Activated T-helper 2 cell treated with anti-CD3 and anti-CD28 coated beads, Interferon-gamma antibody, Interleukin-2, Interleukin-4, amounts not matched to agents 10 μg/mL and 5 μg/mL and 100 μg/mL, durations not matched to agents 14 hours and 24 hours and 36 hours (primary cell): ENCODE results near the gene ASAP2. TPM values are rescaled to one million over a fixed set of nuclear protein-coding genes. Genes with fewer than 3 reads are reported as not detected.

Source experiments
- DNase-seq: peaks from one replicate; pipeline ENCODE4 v3.0.0; 2021; ENCODE audit warnings: low spot score
- H3K27ac Mint-ChIP-seq: one replicate; pipeline ENCODE4 v1.8.0; 2021; ENCODE audit warnings: mixed read lengths
- H3K27me3 Mint-ChIP-seq: one replicate; pipeline ENCODE4 v1.8.0; 2021; ENCODE audit warnings: low read depth, mixed read lengths
- H3K36me3 Mint-ChIP-seq: one replicate; pipeline ENCODE4 v1.8.0; 2021; ENCODE audit warnings: low read depth, mixed read lengths
- H3K4me1 Mint-ChIP-seq: one replicate; pipeline ENCODE4 v1.8.0; 2021; ENCODE audit warnings: low read depth, mixed read lengths
- H3K4me3 Mint-ChIP-seq: one replicate; pipeline ENCODE4 v1.8.0; 2021; ENCODE audit warnings: low read depth, mild to moderate bottlenecking, moderate library complexity, mixed read lengths
- H3K9me3 Mint-ChIP-seq: one replicate; pipeline ENCODE4 v1.8.0; 2021; ENCODE audit warnings: mixed read lengths
- intact Hi-C: fragments of 100-400 bp; cut with micrococcal nuclease; formaldehyde crosslinking; loops from one replicate; pipeline ENCODE4 v1.15.1; 2023
- total RNA-seq: library from RNA; stranded (reverse); gene quantifications from 2 replicates; pipeline ENCODE4 v1.2.3, GENCODE V29; 2022

ASAP2 gene
- total RNA-seq, 1 donor from 2014 or later: 0.96 TPM

DNA sequence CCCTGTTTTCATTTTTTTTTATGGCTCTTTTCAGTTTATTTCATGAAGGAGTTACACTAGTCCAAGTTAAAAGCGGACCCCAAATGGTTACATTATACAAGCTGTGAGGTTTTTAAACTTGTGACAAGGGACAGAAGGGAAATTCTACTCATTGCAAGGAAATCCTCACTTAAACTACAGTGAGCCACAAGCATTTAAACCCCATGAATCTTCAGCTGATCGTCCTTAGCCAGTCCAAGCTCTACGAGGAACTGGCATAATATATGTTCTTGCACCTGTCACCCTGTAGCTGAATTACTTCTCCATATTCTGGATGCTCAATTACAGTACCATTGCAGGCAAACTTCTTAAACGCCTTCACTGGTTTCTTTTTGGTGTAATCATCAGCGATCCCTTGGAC lies 64.5 kb downstream of the ASAP2 start:
- H3K27ac Mint-ChIP-seq: no peak overlapping the region
- intact Hi-C loops: no loop called here
- no peaks in the 10 kb centered on the region for H3K4me1 Mint-ChIP-seq
- no peak overlapping the region for H3K4me3 Mint-ChIP-seq
- no peaks in the 10 kb centered on the region for H3K9me3 Mint-ChIP-seq
- peaks cover 10% of the 10 kb centered on the region for H3K27me3 Mint-ChIP-seq
- H3K36me3 Mint-ChIP-seq: no peaks in the 10 kb centered on the region
- DNase-seq: no peak

GRCh38 chr2:9271691-9272090 lies 65.1 kb downstream of the ASAP2 start:
- peaks cover 10% of the 10 kb centered on the region for H3K27me3 Mint-ChIP-seq
- H3K36me3 Mint-ChIP-seq: no peaks in the 10 kb centered on the region
- DNase-seq: no peak
- H3K27ac Mint-ChIP-seq: no peak overlapping the region
- no peaks in the 10 kb centered on the region for H3K9me3 Mint-ChIP-seq
- no peak overlapping the region for H3K4me3 Mint-ChIP-seq
- H3K4me1 Mint-ChIP-seq: no peaks in the 10 kb centered on the region
- intact Hi-C loops: no loop called here

GRCh38 chr2:9273486-9274130 lies 67.0 kb downstream of the ASAP2 start:
- Mint-ChIP-seq H3K9me3 (no peaks in the 10 kb centered on the region), H3K27ac (no peak overlapping the region), H3K36me3 (no peaks in the 10 kb centered on the region), H3K4me1 (no peaks in the 10 kb centered on the region), H3K4me3 (no peak overlapping the region), H3K27me3 (peaks cover 10% of the 10 kb centered on the region)
- intact Hi-C loops: no loop called here
- DNase-seq: no peak

DNA sequence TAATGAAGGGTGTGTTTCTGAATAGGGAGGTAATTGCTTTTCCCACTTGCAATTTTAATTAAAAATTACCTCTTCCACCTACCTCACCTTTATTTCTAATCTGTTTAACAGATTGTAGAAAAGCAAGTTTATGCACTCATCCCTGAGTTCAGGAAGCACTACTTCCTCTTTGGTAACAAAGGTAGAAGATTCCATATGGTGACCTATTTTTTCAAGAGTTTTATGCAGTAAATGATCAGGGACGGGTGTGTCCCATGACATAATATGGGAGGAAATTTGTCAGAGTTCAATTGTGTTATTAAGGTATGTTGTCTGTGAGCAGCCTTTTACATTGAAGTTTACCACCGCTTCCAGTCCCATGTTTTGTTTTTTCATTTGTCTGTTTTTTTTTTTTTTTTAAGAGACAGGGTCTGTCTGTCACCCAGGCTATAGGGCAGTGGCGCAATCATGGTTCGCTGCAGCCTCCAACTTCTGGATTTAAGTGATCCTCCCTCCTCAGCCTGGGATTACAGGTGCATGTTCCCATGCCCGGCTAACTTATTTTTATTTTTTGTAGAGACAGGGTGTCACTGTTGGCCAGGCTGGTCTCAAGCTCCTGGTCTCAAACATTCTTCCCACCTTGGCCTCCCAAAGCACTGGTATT lies 68.2 kb downstream of the ASAP2 start:
- Mint-ChIP-seq H3K36me3 (no peaks in the 10 kb centered on the region), H3K4me1 (no peaks in the 10 kb centered on the region), H3K4me3 (no peak overlapping the region), H3K27ac (no peak overlapping the region), H3K9me3 (no peaks in the 10 kb centered on the region), H3K27me3 (peaks cover 10% of the 10 kb centered on the region)
- DNase-seq: no peak
- intact Hi-C loops: no loop called here

- no peaks in the 10 kb centered on the region for H3K4me1 Mint-ChIP-seq
- H3K27ac Mint-ChIP-seq: no peak overlapping the region
- H3K4me3 Mint-ChIP-seq: no peak overlapping the region
- H3K36me3 Mint-ChIP-seq: no peaks in the 10 kb centered on the region
- H3K27me3 Mint-ChIP-seq: peaks cover 10% of the 10 kb centered on the region
- intact Hi-C loops: no loop called here
- DNase-seq: no peak
- no peaks in the 10 kb centered on the region for H3K9me3 Mint-ChIP-seq
Measured at GRCh38 chr2:9275399-9275798, 68.8 kb downstream of the ASAP2 start.

DNA sequence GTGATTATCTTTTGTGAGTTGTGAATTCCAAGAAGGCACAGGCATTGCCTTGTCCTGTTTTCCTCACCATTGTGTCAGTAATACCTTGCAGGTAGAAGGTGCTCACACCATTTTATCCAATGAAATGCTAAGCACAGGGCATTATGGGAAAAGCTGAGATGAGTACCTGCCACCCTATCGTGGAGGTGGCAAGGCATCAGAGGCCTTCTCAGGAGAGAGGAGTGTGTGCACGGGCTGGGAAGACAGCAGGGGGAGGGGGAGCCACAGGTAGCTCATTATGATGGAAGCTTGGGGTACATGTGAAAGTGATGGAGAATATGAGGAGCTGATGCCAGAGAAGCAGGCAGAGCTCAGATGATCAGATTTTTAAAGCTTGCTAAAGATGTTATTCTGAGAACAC lies 69.5 kb downstream of the ASAP2 start:
- Mint-ChIP-seq H3K4me3 (no peak overlapping the region), H3K4me1 (no peaks in the 10 kb centered on the region), H3K27ac (no peak overlapping the region), H3K27me3 (peaks cover 10% of the 10 kb centered on the region), H3K9me3 (no peaks in the 10 kb centered on the region), H3K36me3 (no peaks in the 10 kb centered on the region)
- intact Hi-C loops: no loop called here
- no peak for DNase-seq

DNA sequence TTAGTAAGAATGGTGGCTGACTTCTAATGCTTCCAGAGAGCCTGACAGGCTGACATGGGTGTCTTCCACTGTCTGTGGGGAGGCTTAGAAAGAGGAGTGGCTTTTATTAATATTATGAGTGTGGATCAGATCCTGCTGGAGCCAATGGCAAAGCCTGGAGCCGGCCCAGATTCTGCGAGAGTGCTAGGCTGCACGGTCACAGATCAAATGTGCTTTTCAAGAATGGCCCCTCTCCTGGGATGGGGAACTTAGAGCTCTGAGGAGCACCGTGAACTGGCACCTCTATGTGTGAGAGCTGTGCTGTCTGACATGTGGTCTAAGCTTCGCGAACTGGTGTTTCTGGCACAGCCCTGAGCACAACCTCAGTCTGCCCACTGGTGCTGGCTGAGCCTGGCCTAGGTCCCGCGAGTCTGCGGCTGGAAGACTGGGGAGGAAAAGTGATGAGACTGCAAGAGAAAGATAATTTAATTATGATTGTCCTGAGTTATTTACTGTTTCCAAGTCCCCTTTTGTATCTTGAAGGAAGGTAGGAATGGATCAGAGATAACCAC lies 70.4 kb downstream of the ASAP2 start:
- no peak overlapping the region for H3K27ac Mint-ChIP-seq
- no peaks in the 10 kb centered on the region for H3K9me3 Mint-ChIP-seq
- no peaks in the 10 kb centered on the region for H3K4me1 Mint-ChIP-seq
- DNase-seq: no peak
- no peaks in the 10 kb centered on the region for H3K36me3 Mint-ChIP-seq
- H3K27me3 Mint-ChIP-seq: peaks cover 10% of the 10 kb centered on the region
- H3K4me3 Mint-ChIP-seq: no peak overlapping the region
- intact Hi-C loops: no loop called here

DNA sequence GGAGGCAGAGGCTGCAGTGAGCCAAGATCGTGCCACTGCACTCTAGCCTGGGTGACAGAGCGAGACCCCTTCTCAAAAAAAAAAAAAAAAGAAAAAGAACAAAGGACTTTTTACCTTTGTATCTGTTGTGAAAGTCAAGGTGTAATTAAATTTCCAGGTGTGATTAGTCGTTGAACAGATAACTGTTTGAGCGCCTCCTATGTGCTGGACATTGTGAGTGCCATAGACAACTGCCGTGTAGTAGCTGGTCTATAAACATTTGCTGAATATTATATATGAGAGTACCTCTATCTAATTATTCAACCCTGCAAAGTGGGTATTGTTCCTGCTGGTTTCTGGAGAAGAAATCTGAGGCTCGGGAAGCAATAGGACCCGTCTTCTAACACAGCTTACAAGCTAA lies 71.8 kb downstream of the ASAP2 start:
- intact Hi-C loops: no loop called here
- no peak overlapping the region for H3K27ac Mint-ChIP-seq
- DNase-seq: no peak
- H3K36me3 Mint-ChIP-seq: no peaks in the 10 kb centered on the region
- H3K27me3 Mint-ChIP-seq: peaks cover 2% of the 10 kb centered on the region
- no peak overlapping the region for H3K4me3 Mint-ChIP-seq
- no peaks in the 10 kb centered on the region for H3K9me3 Mint-ChIP-seq
- no peaks in the 10 kb centered on the region for H3K4me1 Mint-ChIP-seq

GRCh38 chr2:9279426-9279825 lies 72.8 kb downstream of the ASAP2 start:
- no peaks in the 10 kb centered on the region for H3K4me1 Mint-ChIP-seq
- H3K27me3 Mint-ChIP-seq: peaks cover 2% of the 10 kb centered on the region
- intact Hi-C loops: no loop called here
- H3K36me3 Mint-ChIP-seq: no peaks in the 10 kb centered on the region
- H3K9me3 Mint-ChIP-seq: no peaks in the 10 kb centered on the region
- no peak for DNase-seq
- no peak overlapping the region for H3K4me3 Mint-ChIP-seq
- no peak overlapping the region for H3K27ac Mint-ChIP-seq

DNA sequence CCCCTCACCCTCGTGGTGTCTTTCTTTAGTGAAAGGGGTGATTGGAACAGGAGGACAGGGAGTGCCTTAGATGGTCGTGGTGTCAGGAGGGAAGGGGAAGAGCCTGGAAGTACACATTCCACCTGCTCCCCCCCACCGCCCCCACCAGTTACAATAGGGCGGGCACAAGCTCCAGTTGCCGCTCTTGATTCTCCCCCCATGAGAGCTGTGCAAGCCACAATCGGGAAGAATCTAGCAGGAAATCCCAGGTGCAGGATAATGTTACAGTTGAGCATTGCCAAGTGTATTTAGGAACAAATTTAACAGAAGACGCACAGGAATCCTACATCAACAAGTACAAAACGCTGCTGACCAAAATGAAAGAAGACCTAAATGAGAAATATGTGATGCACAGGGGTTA lies 73.6 kb downstream of the ASAP2 start:
- H3K27me3 Mint-ChIP-seq: no peaks in the 10 kb centered on the region
- H3K27ac Mint-ChIP-seq: no peak overlapping the region
- H3K4me1 Mint-ChIP-seq: no peaks in the 10 kb centered on the region
- intact Hi-C loops: no loop called here
- no peak overlapping the region for H3K4me3 Mint-ChIP-seq
- no peak for DNase-seq
- no peaks in the 10 kb centered on the region for H3K36me3 Mint-ChIP-seq
- H3K9me3 Mint-ChIP-seq: no peaks in the 10 kb centered on the region

GRCh38 chr2:9281145-9281544 lies 74.5 kb downstream of the ASAP2 start:
- intact Hi-C loops: no loop called here
- Mint-ChIP-seq H3K4me3 (no peak overlapping the region), H3K36me3 (no peaks in the 10 kb centered on the region), H3K9me3 (no peaks in the 10 kb centered on the region), H3K4me1 (no peaks in the 10 kb centered on the region), H3K27ac (no peak overlapping the region), H3K27me3 (no peaks in the 10 kb centered on the region)
- no peak for DNase-seq

DNA sequence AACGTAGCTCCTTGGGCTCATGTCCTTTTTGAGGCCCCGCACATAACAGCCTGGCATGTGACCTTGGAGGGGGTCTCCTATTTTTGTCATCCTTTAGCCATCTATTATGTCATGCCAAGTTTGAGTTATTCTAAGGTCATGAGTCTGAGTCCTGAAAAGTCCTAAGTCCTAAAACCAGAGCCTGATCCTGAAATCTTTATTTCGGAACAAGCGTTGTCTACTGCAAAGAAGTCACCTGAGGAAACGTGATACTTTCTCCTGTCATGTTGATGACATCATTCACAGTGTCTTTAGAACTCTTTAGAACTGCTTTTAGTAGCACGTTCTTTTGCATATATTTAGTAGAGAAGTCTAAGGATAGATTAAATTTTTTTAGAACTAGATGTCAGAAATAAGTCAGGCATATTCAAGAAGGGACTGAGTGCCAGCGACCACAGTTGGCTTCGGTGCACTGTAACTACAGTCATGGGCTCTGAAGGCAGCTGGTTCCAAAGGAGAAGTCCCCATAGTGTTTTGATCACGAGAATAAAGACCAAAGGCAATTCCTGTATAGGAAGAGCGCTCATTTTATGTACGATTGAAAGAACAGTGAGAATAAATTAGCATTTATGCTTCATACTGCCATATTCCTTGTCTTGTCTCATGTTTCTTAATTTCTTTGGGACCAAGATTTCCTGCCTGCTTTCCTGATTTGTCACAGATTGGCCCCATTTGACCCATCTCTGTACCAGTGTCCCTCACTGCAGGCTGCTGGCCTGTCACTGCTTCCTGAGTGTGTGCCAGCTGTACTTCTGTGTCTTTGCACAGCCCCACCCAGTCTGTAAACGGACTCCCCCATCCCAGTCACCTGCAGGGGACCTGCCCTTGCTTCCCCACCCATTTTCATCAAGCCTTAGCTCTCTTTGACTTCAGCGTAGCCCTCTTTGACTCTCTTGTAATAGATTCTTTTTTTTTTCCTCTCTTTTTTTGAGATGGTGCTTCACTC lies 75.8 kb downstream of the ASAP2 start:
- no peaks in the 10 kb centered on the region for H3K36me3 Mint-ChIP-seq
- H3K9me3 Mint-ChIP-seq: no peaks in the 10 kb centered on the region
- intact Hi-C loops: no loop called here
- no peaks in the 10 kb centered on the region for H3K27me3 Mint-ChIP-seq
- H3K4me1 Mint-ChIP-seq: no peaks in the 10 kb centered on the region
- no peak for DNase-seq
- H3K4me3 Mint-ChIP-seq: no peak overlapping the region
- H3K27ac Mint-ChIP-seq: no peak overlapping the region
